Activated CD4-positive, alpha-beta T cell treated with anti-CD3 and anti-CD28 coated beads for 48 hours (primary cell): ENCODE data around the gene FAM98B.
A peak's percentile ranks its signal among the peaks of the same experiment; 100 is the strongest.

Source experiments
- DNase-seq: peaks from one replicate; pipeline ENCODE4 v3.0.0-alpha.2; 2020

The FAM98B gene

GRCh38 chr15:38461066-38461833, 7.3 kb downstream of the FAM98B start:
- no peak for DNase-seq

- DNase-seq, result no peak
These were observed 10.0 kb downstream of the FAM98B start for GRCh38 chr15:38463893-38464292.

GRCh38 chr15:38464675-38465074, 10.7 kb downstream of the FAM98B start:
- no peak for DNase-seq

- DNase-seq, result no peak
These were observed 16.9 kb downstream of the FAM98B start for GRCh38 chr15:38470816-38471215.

GRCh38 chr15:38471974-38472373, 18.0 kb downstream of the FAM98B start:
- no peak for DNase-seq

- DNase-seq, result peak; percentile 17
These were observed 20.3 kb downstream of the FAM98B start for GRCh38 chr15:38474155-38474757.

- no peak for DNase-seq
These were observed 21.4 kb downstream of the FAM98B start for GRCh38 chr15:38475361-38475760.

GRCh38 chr15:38476120-38476519, 22.2 kb downstream of the FAM98B start:
- DNase-seq, result no peak

- DNase-seq, result no peak
These were observed 23.7 kb downstream of the FAM98B start for GRCh38 chr15:38477637-38478036.

- no peak for DNase-seq
These were observed 25.3 kb downstream of the FAM98B start for GRCh38 chr15:38479266-38479665.

GRCh38 chr15:38479756-38480155, 25.8 kb downstream of the FAM98B start:
- DNase-seq, result no peak

- DNase-seq, result no peak
These were observed 27.2 kb downstream of the FAM98B start for GRCh38 chr15:38481113-38481512.

GRCh38 chr15:38481761-38482160, 27.8 kb downstream of the FAM98B start:
- no peak for DNase-seq

- no peak for DNase-seq
These were observed 28.6 kb downstream of the FAM98B start for GRCh38 chr15:38482572-38482971.

GRCh38 chr15:38486936-38487335, 33.0 kb downstream of the FAM98B start:
- no peak for DNase-seq

- no peak for DNase-seq
These were observed 33.5 kb downstream of the FAM98B start for GRCh38 chr15:38487378-38487777.

GRCh38 chr15:38490242-38490922, 36.5 kb downstream of the FAM98B start:
- DNase-seq, result no peak

- DNase-seq, result no peak
These were observed 42.2 kb downstream of the FAM98B start for GRCh38 chr15:38496151-38496550.

- no peak for DNase-seq
These were observed 45.7 kb downstream of the FAM98B start for GRCh38 chr15:38499651-38500050.

- DNase-seq, result no peak
These were observed 49.6 kb downstream of the FAM98B start for GRCh38 chr15:38503496-38503895.

- DNase-seq, result no peak
These were observed 50.9 kb downstream of the FAM98B start for GRCh38 chr15:38504680-38505467.

- DNase-seq, result no peak
These were observed 53.1 kb downstream of the FAM98B start for GRCh38 chr15:38506997-38507396.

- DNase-seq, result no peak
These were observed 53.6 kb downstream of the FAM98B start for GRCh38 chr15:38507570-38507969.
